CD4-positive, alpha-beta T cell treated with Interleukin-17A for 1 hour (primary cell): Measurements from ENCODE around the gene TEX48.

ENCODE experiments used
- DNase-seq: peaks from one replicate; pipeline ENCODE4 v3.0.0-alpha.2; 2020

Gene TEX48

DNA sequence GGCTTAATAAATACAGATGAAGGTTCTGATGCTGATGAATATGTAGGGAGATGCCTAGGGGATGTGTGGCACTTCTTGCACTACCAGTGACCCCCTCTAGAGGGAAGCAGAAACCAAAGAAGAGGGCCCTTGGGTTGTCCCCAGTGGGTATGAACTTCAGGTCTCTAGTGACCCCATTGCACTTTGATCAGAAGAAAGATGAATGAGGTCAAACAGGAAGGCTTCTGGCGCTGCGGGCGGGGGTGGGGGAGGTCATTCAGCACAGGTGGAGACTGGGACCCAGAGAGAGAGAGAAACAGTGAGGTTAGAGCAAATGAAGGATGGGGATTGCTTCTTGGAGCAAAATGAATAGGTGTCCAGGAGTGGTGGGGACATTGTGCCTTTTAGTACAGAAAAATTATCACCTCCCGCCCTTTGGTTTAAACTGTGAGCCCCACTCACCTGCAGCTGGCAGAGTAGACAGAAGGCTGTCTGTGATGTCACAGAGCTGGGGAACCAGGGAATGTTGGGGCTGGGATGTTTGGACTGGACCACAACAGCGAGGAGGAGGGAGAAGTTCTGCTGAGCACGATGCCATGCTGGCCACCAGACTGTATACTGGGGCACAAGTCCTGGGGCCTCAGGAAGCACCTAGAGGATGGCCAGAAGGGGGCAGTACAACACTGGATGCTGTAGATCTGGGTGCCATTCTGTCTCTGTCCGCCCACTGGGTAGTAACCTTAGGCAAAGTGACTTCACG lies at the start of gene TEX48:
TSS of gene TEX48 (minus strand) at position 599 of the 739 bp plus-strand sequence. CDS start 10,469 bp downstream, outside the sequence.
- peak; percentile 85 for DNase-seq

DNA sequence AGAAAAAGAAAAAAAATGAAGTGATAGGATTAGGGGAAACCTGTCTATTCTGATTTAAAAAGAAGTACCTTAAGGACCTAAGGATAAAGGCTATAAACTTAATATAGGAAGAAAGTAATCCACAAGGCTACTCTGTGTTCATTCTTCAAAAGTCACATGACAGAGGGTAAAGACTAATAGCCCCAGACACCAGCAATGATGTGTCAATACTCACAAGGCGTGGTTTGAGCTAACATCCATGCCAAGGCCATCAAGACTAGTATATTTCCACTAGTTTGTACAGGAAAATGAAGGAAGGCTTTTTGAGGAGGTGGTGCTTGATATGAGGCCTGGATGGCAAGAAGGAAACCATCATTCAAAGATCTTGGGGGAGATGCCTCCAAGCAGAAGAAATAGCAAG lies 49.7 kb upstream of the TEX48 start:
- no peak for DNase-seq

DNA sequence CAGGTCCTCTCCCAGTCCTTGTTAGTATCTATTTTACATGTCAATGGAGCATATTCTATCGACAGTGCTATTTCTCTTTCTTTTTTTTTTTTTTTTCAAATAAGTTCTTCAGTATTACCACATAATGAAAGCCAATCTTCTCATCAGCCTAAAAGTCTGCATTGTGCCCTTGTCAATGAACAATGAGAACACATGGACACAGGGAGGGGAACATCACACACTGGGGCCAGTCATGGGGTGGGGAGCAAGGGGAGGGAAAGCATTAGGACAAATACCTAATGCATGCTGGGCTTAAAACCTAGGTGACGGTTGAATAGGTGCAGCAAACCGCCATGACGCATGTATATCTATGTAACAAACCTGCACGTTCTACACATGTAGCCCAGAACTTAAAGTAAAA lies 47.7 kb upstream of the TEX48 start:
- no peak for DNase-seq

GRCh38 chr9:114725930-114726329 lies 43.9 kb upstream of the TEX48 start:
- DNase-seq: no peak

DNA sequence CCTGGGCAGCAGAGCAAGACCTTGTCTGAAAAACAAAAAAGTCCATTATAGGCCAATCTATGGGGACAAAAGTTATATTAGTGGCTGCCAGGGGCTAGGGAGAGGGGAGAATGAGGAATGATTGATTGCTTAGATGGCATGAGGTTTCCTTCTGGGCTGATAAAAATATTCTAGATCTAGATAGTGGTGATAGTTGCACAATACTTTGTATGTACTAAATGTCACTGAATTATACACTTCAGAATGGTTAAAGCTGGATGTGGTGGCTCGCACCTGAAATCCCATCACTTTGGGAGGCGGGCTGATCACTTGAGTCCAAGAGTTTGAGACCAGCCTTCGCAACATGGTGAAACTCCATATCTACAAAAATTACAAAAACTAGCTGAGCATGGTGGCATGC lies 42.8 kb upstream of the TEX48 start:
- DNase-seq: no peak

DNA sequence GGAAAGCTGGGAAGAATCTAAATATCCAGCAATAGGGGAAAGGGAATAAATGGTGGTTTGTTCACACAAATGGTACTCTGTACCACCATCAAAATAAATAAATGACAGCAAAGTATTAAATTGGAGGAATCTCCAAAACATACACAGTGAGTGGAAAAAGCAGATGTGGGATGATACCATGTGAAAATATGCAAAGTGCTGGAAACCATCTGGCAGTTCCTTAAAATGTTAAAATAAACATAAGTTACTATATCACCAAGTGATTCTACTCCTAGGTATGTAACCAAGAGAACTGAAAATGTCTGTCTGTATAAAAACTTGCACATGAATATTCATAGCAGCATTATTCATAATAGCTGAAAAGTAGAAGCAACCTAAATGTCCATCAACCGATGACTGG lies 41.9 kb upstream of the TEX48 start:
- DNase-seq: no peak

DNA sequence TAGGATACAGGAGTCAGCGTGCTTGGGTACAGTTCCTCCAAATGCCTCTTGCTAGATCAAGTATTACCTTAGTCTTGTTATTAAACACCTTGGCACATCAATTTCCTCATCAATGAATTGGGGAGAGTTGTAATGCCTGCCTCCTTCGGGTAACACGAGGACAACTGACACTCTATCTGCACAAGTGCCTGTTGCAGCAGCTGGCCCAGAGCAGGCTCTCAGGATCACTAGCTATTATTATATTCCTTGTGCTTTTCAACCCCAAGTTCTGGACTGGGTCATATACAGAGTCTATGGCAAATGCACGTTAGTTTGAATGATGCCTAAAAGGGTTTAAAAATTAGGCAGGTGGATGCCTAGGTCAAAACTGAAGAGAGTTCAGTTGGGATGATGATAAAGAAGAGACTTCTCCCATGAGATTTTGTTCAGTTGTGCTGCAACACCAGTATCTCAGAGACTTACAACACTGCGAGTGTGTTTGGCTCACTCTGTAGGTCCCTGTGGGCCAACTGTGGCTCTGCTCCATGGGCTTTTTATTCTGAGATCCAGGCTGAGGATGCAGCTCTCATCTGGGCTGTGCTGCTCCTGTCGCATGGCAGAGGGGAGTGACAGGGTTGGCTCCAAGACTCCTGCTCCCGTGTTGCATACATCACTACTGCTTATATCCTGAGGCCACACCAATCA lies 41.1 kb upstream of the TEX48 start:
- no peak for DNase-seq

- no peak for DNase-seq
Measured at GRCh38 chr9:114722081-114722621, 40.2 kb upstream of the TEX48 start.

DNA sequence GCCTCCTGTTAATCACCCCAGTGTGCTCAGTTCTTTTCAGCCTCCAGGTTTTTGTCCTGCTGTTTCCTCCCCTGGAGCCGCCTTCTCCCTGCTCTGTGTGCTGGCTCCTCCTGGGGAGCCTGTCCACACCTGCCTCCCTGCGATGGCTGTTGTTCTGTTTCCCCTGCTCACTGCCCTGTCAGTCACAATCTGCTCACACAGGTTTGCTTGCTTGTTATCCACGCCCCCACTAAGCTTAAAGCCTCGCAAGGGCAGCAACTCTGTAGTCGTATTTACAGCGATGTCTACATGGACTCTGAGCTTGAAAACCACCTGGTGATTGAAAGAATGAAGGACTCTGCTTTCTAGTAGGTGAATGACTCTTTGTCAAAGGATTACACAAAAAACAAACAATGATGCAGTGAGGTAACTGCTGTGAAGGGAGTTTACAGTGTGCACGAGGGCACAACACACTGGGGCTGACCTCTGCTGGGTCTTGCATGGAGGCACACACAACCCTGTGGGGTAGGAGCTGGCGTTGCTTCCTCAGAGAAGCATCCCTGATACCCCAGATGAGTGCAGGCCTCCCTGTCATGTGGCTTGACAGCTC lies 39.6 kb upstream of the TEX48 start:
- no peak for DNase-seq

DNA sequence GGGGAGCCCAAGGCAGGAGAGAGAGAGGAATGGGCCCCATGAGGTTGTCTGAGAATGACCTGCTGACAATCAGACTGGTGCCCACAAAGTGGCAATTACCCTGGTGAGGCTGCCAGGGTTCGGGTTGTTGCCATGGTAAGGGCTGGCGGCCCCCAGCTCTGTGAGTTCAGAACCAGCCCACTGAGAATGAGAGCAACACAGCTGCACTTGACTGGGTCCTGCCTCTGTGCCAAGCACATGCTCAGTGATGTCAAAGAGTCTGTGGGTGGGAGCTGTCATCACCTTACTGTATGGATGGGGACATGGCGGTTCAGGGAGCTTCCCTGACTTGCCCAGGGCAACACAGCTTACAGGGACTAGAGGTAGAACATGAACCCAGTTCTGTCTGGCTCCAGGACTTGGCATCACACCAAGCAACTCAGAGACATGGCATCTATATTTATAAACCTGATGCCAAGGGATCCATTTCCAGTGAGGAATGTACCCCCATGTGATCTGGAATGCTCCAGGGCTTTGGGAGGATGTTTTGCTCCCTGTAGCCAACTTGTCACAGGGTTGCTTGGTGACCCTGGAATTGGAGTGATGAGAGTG lies 38.2 kb upstream of the TEX48 start:
- no peak for DNase-seq

GRCh38 chr9:114719290-114719689 lies 37.3 kb upstream of the TEX48 start:
- DNase-seq: no peak

- peak; percentile 85 for DNase-seq
Measured at GRCh38 chr9:114718801-114719221, 36.8 kb upstream of the TEX48 start.

DNA sequence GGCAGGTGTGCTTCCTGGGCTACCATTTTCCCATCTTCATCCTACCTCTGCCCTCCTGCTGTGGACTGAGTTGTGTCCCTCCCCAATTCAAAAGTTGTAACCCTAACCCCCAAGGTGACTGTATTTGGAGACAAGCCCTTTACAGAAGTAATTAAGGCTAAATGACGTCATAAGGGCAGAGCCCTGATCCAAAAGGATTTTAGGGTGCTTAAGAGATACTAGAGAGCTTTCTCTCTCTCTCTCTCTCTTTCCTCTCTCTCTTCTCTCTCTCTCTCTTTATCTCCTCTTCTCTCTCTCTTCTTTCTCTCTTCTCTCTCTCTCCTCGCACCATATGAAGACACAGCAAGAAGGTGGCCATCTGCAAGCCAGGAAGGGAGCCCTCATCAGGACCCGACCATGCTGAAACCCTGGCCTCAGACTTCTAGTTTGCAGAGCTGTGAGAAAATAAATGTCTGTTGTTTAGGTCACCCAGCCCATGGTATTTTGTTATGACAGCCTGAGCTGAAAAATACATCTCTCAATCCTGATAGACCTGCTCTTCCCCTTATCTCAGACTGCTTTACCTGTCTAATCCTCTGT lies 36.0 kb upstream of the TEX48 start:
- no peak for DNase-seq

DNA sequence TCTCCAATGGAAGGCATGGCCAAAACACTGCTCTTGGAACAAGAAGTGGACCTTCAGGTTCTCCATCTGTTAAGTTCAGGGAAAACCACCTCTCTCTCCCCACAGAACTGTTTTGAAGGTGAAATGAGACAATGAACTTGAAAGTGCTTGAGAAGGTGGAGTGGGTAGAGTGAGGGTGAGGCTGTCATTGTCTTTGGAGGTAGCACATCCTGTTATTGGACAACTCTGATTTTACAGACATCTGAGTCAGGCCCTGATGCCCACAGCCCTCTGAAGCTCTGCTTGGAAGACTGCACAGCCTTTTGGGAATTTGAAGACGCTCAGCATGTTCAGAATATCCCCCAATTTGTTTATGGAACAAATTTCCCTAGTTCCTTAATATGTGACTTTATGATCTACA lies 27.6 kb upstream of the TEX48 start:
- DNase-seq: no peak

GRCh38 chr9:114706711-114707110 lies 24.7 kb upstream of the TEX48 start:
- no peak for DNase-seq

DNA sequence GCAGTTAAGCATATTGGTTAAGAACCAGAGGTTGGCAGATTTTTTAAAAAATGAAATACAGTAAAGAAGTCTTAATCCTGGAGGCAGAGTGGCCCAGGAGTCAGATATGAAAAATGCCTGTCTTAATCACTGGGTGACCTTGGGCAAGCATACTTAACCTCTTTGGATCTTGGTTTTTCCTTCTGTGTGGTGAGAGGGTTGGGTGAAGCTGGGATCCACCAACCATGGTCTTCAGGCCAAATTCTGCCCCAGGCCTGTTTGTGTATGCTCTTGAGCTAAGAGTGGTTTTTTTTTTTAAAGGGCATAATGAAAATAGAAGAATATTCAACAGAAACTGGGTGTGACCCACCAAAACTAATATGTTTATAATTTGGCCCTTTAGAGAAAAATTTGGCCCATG lies 20.0 kb upstream of the TEX48 start:
- DNase-seq: no peak

GRCh38 chr9:114697951-114698351 lies 16.0 kb upstream of the TEX48 start:
- no peak for DNase-seq

GRCh38 chr9:114696814-114697544 lies 15.0 kb upstream of the TEX48 start:
- DNase-seq: peak; percentile 38

- no peak for DNase-seq
Measured at GRCh38 chr9:114695948-114696347, 14.0 kb upstream of the TEX48 start.

GRCh38 chr9:114694719-114695269 lies 12.8 kb upstream of the TEX48 start:
- no peak for DNase-seq

DNA sequence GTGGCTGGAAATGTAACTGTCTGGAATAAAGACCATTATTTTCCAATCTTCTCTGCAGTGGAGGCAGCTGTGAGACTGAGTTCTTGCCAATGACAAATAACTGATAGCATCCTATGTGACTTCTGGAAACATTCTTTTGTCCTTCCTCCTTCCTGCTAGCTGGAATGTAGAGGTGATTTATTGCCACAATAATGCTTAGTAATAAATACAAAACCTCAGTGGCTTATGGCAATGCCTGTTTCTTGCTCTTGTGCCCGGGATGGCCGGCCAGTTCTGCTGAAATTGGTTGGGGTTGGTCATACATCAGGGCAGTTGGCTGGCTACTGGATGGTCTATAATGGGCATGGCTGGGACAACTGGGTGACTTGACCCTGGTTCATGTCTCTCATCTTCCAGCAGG lies 12.2 kb upstream of the TEX48 start:
- no peak for DNase-seq

DNA sequence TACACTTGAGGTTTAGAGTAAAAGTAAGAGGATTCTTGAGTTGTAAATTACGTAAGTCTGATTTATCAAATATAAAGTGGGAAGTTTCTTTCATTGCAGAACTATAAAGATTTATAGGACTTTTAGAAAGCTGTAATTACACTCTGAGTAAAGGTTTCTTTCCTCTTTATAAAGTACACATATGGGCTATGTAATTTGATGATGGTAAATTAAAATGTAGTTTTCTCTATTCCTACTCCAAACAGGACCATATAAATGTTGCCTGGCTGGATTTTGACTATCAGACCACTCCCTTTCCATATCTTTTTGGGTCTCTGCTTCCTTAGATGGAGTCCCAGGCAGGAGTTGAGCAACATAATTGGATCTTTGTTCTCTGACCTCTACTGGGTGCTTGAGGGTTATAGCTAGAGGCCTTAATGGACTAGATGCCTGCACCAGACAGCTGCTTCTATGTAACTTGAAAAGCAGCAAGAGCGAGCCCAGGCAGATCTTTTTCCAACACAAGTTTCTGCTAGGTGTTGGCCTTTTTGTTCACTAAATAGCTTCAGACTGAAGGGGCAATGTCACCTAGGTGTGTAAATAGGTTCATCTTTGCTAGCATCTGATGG lies 11.4 kb upstream of the TEX48 start:
- DNase-seq: no peak
